Measurements from ENCODE around the gene HNF1B.
A peak's percentile ranks its signal among the peaks of the same experiment; 100 is the strongest.

The HNF1B gene

DNA sequence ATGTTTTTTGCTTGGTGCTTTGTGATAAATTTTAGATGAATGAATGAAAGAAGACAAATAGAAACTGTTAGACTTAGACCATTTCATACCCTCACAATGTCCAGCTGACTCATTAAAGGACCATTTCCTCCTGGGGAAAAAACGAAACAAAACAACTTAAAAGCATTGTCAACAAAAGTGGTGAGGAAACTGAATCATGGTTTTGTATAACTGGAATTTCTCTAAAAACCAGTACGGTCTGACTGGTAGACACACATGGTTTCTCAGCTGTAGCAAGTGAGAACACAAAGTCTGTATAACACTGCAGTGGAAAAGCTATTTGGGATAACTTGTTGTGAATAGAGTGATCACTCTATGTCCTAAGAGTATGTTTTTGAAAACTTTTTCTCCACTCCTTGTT, 96.3 kb downstream of the HNF1B start:
- TF ChIP-seq CTCF (IDR thresholded peaks at IDR 0.05; ENCODE audit: insufficient read depth, low read length, missing control alignments), result no peak
- ChIA-PET POLR2A (interaction anchor here (0.5 to 1.0 kb wide), 2 partner anchors 40 to 158 kb away, joined by 3 read pairs; partner anchors contain the start of gene SYNRG), CTCF (interaction anchor here (0.6 to 7.5 kb wide), 19 partner anchors 10 to 195 kb away, joined by 3 to 169 read pairs (median 4); partner anchors contain the start of gene HNF1B)
- H3K4me3 ChIP-seq (ENCODE audit: low read depth, low read length), result no peak overlapping the region
- peak; percentile 38 for DNase-seq (ENCODE audit: low read depth, low spot score)

- CTCF ChIA-PET, result interaction anchor here (0.8 to 7.5 kb wide), 13 partner anchors 9 to 196 kb away, joined by 3 to 169 read pairs (median 6); no protein-coding TSS in a partner anchor
Observed at GRCh38 chr17:37647856-37648255, 97.0 kb downstream of the HNF1B start.

GRCh38 chr17:37643869-37644268, 101.0 kb downstream of the HNF1B start:
- TF ChIP-seq CTCF (IDR thresholded peaks at IDR 0.05; ENCODE audit: insufficient read depth, low read length, missing control alignments), result no peak
- peak overlapping the region; percentile 93 for H3K4me3 ChIP-seq (ENCODE audit: low read depth, low read length)
- no peak for DNase-seq (ENCODE audit: low read depth, low spot score)
- ChIA-PET CTCF (interaction anchor here (1.1 to 4.0 kb wide), 7 partner anchors 16 to 182 kb away, joined by 3 to 45 read pairs (median 5); no protein-coding TSS in a partner anchor), POLR2A (no interaction called here)

More at GRCh38 chr17:37647856-37648255, 97.0 kb downstream of the HNF1B start:
- no peak for TF ChIP-seq CTCF (IDR thresholded peaks at IDR 0.05; ENCODE audit: insufficient read depth, low read length, missing control alignments)
- no peak for DNase-seq (ENCODE audit: low read depth, low spot score)
- POLR2A ChIA-PET, result no interaction called here
- no peak overlapping the region for H3K4me3 ChIP-seq (ENCODE audit: low read depth, low read length)

DNA sequence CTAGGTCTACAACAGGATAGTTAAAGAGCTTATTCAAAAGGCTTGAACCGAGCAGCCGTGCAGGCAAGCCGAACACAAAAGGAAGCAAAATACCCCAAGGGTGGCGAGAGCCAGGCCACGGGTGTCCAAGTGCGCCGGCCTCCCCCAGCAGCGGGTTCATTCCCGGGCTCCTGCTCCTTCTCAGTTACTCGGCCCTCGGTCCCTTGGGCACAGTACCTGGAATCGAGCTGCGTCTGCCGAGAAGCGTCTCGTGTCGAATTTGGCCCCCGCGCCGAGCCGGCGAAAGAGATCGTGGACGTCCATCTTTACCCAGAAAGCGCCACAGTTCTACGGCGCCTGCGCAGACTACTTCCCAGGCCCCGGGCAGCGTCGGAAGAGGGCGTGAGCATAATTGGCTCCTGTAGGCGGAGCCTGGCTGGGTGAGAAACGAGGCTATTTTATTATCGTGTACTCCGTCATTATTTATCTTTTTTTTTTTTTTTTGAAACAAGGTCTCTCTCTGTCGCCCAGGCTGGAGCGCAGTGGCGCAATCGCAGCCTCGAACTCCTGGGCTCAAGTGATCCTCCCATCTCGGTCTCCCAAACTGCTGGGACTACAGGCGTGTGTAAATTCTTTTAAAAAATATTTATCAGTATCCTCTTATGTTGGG, 101.6 kb downstream of the HNF1B start, which contains the start of gene DDX52:
DDX52 (minus strand) TSS at position 329 of the 649 bp plus-strand sequence; CDS start at position 303, 26 bp downstream.
- TF ChIP-seq CTCF (IDR thresholded peaks at IDR 0.05; ENCODE audit: insufficient read depth, low read length, missing control alignments), result no peak
- no peak for DNase-seq (ENCODE audit: low read depth, low spot score)
- ChIA-PET POLR2A (no interaction called here), CTCF (interaction anchor here (1.1 to 4.0 kb wide), 7 partner anchors 16 to 182 kb away, joined by 3 to 45 read pairs (median 5); no protein-coding TSS in a partner anchor)
- H3K4me3 ChIP-seq (ENCODE audit: low read depth, low read length), result peak within 1 kb of the TSS; percentile 93

GRCh38 chr17:37642681-37643080, 102.2 kb downstream of the HNF1B start:
- ChIA-PET POLR2A (no interaction called here), CTCF (interaction anchor here (1.3 to 4.0 kb wide), 5 partner anchors 17 to 183 kb away, joined by 3 to 45 read pairs (median 8); no protein-coding TSS in a partner anchor)
- H3K4me3 ChIP-seq (ENCODE audit: low read depth, low read length), result peak overlapping the region; percentile 93
- DNase-seq (ENCODE audit: low read depth, low spot score), result no peak
- TF ChIP-seq CTCF (IDR thresholded peaks at IDR 0.05; ENCODE audit: insufficient read depth, low read length, missing control alignments), result no peak

- ChIA-PET POLR2A (interaction anchor here (0.7 kb wide), 1 partner anchor 353 kb away, joined by 6 read pairs; no protein-coding TSS in a partner anchor), CTCF (interaction anchor here (1.0 to 3.0 kb wide), 3 partner anchors 9 to 176 kb away, joined by 3 to 20 read pairs (median 12); no protein-coding TSS in a partner anchor)
- TF ChIP-seq CTCF (IDR thresholded peaks at IDR 0.05; ENCODE audit: insufficient read depth, low read length, missing control alignments), result no peak
Observed at GRCh38 chr17:37640015-37640414, 104.8 kb downstream of the HNF1B start.

More at GRCh38 chr17:37640015-37640414, 104.8 kb downstream of the HNF1B start:
- no peak for DNase-seq (ENCODE audit: low read depth, low spot score)
- H3K4me3 ChIP-seq (ENCODE audit: low read depth, low read length), result no peak overlapping the region
